GM23338 (cell line): ENCODE results near the gene CISH.

Source experiments
- CTCF ChIP-seq, 2 experiments: fragments of 200-600 bp in 1 of 2; sonication (generic) in 1 of 2; conservative IDR thresholded peaks; 2 replicates each; pipeline versions ENCODE4 v1.5.1 to v1.6.1; 2016 to 2017; ENCODE audit warnings: antibody characterized with exemption in 2 of 2, low read depth in 2 of 2, mild to moderate bottlenecking in 2 of 2, moderate library complexity in 1 of 2
- ETS1 ChIP-seq: IDR thresholded peaks from 2 replicates; pipeline ENCODE4 v1.6.1; 2016; ENCODE audit warnings: antibody characterized with exemption
- EZH2 ChIP-seq: fragments of 200-600 bp; sonication (generic); IDR thresholded peaks from one replicate; pipeline ENCODE4 v1.8.0; 2017; ENCODE audit warnings: antibody characterized with exemption, mild to moderate bottlenecking, low read depth; ENCODE audit not compliant: unreplicated experiment
- REST ChIP-seq: IDR thresholded peaks from one replicate; pipeline ENCODE4 v1.6.1; 2018; ENCODE audit warnings: antibody characterized with exemption; ENCODE audit not compliant: unreplicated experiment

GRCh38 chr3:50651445-50651844, 39.9 kb upstream of the CISH start:
- no peak for TF ChIP-seq ETS1
- no peak for TF ChIP-seq CTCF (conservative IDR thresholded peaks at IDR 0.05; ENCODE audit: low read depth in 2 of 2)
- TF ChIP-seq REST = no peak
- no peak for TF ChIP-seq EZH2
